Measurements from ENCODE around the gene MAP3K6.

- no peak for TF ChIP-seq CTCF (IDR thresholded peaks at IDR 0.05)
- TF ChIP-seq POLR2A (IDR thresholded peaks at IDR 0.05): no peak
Measured at GRCh38 chr1:27403931-27404330, 37.2 kb upstream of the MAP3K6 start.

All from testis (tissue), 2 donors.